G401.6 (cell line): ENCODE results near the gene MYO1E.
"Not testable (repeated sequence)": the region's sequence is repeated elsewhere in the genome, so short reads cannot be mapped to it uniquely, and the experiment has no call there.

ENCODE experiments used
- FAIRE-seq: peaks from 2 replicates; lab custom pipeline; 2012; peaks lifted over from hg19 to GRCh38; lab: Jason Lieb, UNC

MYO1E gene

GRCh38 chr15:59127255-59127654 lies 245.4 kb downstream of the MYO1E start:
- not testable (repeated sequence) for FAIRE-seq

GRCh38 chr15:59125683-59126082 lies 247.0 kb downstream of the MYO1E start:
- not testable (repeated sequence) for FAIRE-seq

GRCh38 chr15:59124261-59124660 lies 248.4 kb downstream of the MYO1E start:
- no peak for FAIRE-seq

- no peak for FAIRE-seq
Observed at GRCh38 chr15:59120937-59121336, 251.7 kb downstream of the MYO1E start.

DNA sequence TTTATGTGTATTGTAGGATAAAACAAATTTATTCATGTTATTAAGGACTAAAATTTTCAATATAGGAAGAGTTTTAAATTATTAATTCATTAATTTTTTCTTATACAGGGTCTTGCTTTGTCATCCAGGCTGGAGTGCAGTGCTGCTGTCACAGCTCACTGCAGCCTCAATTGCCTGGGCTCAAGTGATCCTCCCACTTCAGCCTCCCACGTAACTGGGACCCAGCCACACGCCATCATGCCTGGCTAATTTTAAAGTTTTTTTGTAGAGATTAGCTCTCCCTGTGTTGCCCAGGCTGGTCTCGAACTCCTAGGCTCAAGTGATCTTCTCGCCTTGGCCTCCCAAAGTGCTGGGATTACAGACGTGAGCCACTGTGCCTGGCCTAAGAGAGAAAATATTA lies 253.0 kb downstream of the MYO1E start:
- FAIRE-seq, result no peak

GRCh38 chr15:59116771-59117170 lies 255.9 kb downstream of the MYO1E start:
- FAIRE-seq, result no peak

DNA sequence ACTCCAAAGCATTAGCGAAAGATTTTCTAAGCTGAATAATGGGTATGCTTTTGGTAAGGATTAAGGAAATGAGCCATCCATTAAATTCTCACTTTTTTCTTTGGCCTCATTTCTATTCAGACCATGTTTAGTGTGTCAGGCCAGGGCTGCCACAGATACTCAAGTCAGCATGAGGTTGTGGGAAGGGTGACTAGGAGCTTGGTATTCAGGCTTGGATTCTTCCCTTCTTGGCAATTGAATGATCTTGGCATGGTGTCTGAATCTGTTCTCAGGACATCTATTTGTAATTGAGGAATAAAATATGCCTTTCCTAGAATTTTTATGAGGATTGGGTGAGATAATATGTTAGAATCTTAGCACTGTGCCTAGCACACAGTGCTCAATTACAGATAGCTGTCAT lies 256.5 kb downstream of the MYO1E start:
- no peak for FAIRE-seq

DNA sequence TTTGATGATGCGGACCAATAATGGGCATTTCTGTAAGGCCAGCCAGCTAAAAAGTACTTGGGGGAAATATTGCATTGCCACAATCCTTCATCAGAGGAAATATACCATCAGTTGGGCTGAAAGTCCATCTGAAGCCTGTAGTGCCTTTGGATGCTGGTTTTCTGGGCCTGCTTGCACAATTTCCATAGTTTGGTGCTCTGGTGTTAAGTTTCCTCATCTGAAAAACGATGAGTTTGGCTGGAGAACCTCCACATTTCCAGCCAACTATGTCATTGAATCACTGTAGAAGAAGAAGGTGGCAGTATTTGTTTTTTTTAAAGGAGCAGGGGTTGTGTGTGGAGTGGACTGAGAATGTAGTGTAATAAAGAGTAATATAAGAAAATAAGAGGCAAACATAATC lies 257.6 kb downstream of the MYO1E start:
- no peak for FAIRE-seq

DNA sequence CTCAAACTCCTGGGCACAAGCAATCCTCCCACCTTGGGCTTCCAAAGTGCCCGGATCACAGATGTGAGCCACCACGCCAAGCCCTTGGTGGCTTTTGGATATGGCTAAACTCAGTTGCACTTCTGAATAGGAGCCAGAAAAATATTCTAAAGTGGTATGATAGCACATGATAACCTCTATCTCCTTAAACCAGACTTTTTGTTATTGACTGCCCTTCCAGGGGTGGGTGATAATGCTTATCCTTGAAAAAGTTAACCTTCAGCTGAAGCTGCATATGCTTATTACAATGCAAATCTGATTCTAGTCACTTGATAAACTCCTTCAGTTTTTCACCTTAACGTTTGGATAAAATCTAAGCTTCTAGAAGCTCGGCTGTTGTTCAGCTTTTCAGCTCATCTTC lies 261.4 kb downstream of the MYO1E start:
- no peak for FAIRE-seq

GRCh38 chr15:59105854-59106253 lies 266.8 kb downstream of the MYO1E start:
- no peak for FAIRE-seq

DNA sequence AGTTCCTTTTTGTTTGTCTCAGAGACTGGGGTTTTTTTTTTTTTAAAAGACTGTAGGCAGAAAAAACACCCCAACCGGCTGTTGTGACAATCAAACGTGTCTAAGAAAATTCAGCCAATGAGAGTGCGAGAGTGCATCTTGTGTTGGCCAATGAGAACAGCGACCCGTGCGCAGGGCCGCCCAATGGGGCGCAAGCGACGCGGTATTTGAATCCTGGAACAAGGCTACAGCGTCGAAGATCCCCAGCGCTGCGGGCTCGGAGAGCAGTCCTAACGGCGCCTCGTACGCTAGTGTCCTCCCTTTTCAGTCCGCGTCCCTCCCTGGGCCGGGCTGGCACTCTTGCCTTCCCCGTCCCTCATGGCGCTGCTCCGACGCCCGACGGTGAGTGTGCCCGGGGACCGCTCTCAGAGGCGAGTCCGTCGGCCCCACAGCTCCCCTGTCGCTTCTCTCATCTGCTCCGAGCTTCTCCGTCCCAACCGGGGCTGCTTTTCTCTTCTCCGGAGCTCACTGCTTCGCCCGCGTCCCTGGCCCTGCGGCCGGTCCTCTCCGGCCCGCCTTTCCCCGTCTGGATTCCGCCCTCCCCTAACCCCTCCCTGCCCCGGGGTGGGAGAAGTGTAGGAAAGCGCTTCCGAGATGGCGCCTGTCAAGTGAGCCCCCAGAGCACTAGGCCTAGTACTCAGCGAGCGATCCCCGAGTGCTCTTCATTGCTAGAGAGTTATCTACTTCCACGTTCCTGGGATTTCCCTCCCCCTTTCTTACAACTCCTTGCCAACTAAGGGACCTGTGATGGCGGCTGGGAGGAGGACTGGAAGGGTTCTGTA lies 267.5 kb downstream of the MYO1E start, which contains the start of gene CCNB2:
Gene CCNB2, plus strand, starts transcription at position 235 of the 821 bp plus-strand sequence. Its CDS starts 123 bp downstream, at position 358.
- FAIRE-seq, result peak; percentile 97

- no peak for FAIRE-seq
Observed at GRCh38 chr15:59104602-59104911, 268.1 kb downstream of the MYO1E start.

- FAIRE-seq, result no peak
Observed at GRCh38 chr15:59099162-59099685, 273.4 kb downstream of the MYO1E start.

- FAIRE-seq, result no peak
Observed at GRCh38 chr15:59096429-59096828, 276.2 kb downstream of the MYO1E start.

DNA sequence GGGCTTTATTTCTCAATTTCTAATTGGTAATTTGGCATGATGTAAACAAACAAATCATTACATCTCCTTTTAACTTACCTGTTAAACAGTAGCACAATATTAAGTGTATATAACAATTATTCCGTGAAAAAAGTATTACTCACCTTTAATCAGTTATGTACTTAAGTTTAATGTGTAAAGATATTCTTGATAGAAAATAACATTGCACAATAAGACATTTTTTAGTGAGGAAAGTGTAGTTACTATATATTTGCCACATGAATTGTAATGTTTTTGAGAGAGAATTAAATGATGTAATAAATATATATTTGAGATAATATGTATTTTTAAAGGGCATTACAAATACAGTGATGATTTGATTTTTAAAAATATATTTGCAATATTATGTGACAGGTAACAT lies 278.6 kb downstream of the MYO1E start:
- FAIRE-seq, result peak; percentile 25

- no peak for FAIRE-seq
Observed at GRCh38 chr15:59087731-59088130, 284.9 kb downstream of the MYO1E start.
